H1 (cell line): Measurements from ENCODE around the gene RNASE11. TPM values are rescaled to one million over a fixed set of nuclear protein-coding genes. Genes with fewer than 3 reads are reported as not detected.

Experiments used
- CHD2 ChIP-seq: IDR thresholded peaks from 2 replicates; pipeline ENCODE4 v1.6.1; 2012; ENCODE audit warnings: low read length, improper control_type of control experiment
- SP2 ChIP-seq: IDR thresholded peaks from 2 replicates; pipeline ENCODE4 v1.6.1; 2012; ENCODE audit warnings: mild to moderate bottlenecking, low read length, inconsistent platforms
- polyA plus RNA-seq, 7 experiments: library from polyadenylated mRNA; depleted of rRNA in 3 of 7; stranded (reverse) in 5 of 7; unstranded in 2 of 7; fragments of >200 nt in 5 of 7; fragments of 200-250 nt in 2 of 7; gene quantifications; 1 replicate in 5 of 7; 2 replicates in 1 of 7; 4 replicates in 1 of 7; pipeline versions ENCODE4 v1.2.1 to v1.2.3, GENCODE V29; 2011 to 2013; ENCODE audit warnings: missing spikeins in 2 of 7, mixed read lengths in 2 of 7
- total RNA-seq: library from RNA; stranded (reverse); fragmentation: NEBNext Ultra II Directional; extraction: Animal tissue kit (Norgen Biotek cat#: 25700); gene quantifications from 2 replicates; pipeline ENCODE4 v1.2.1, GENCODE V29; 2021

Gene RNASE11
- total and polyA plus RNA-seq, 2 of the 8 experiments (the other 6 are each of a cell fraction or from before 2014, with no cell fraction given) = not detected

GRCh38 chr14:20583142-20583541 lies 4.7 kb downstream of the RNASE11 start (continued):
- TF ChIP-seq SP2 (no peak), CHD2 (no peak)
